ENCODE measurements around the gene DDR1.
A peak's percentile ranks its signal among the peaks of the same experiment; 100 is the strongest.
"Not testable (repeated sequence)": the region's sequence is repeated elsewhere in the genome, so short reads cannot be mapped to it uniquely, and the experiment has no call there.

DDR1 gene

GRCh38 chr6:30910473-30910872 is 26.2 kb downstream of the DDR1 start:
- H3K9ac ChIP-seq (ENCODE audit: low read length in 2 of 2), result not testable (repeated sequence)

GRCh38 chr6:30912746-30913520 is 28.6 kb downstream of the DDR1 start:
- H3K36me3 ChIP-seq (ENCODE audit: control insufficient read depth in 2 of 2, insufficient read depth in 2 of 2, low read length in 2 of 2), result peaks cover 13 to 31% of the 10 kb centered on the region in 2 donors
- H3K27me3 ChIP-seq (ENCODE audit: control insufficient read depth in 1 of 2, insufficient read depth in 2 of 2, low read length in 2 of 2), result no peaks in the 10 kb centered on the region
- no peaks in the 10 kb centered on the region for H3K9me3 ChIP-seq (ENCODE audit: control insufficient read depth in 2 of 2, low read length in 2 of 2)
- no peak overlapping the region for H3K9ac ChIP-seq (ENCODE audit: low read length in 2 of 2)
- no peak overlapping the region for H3K4me3 ChIP-seq (ENCODE audit: low read length in 2 of 2)
- peaks cover 39% of the 10 kb centered on the region for H3K4me1 ChIP-seq (ENCODE audit: control insufficient read depth, insufficient read depth, low read length)
- peak overlapping the region; percentile 93 for H3K27ac ChIP-seq (ENCODE audit: low read length)

More at GRCh38 chr6:30910473-30910872, 26.2 kb downstream of the DDR1 start:
- not testable (repeated sequence) for H3K27ac ChIP-seq (ENCODE audit: low read length); H3K4me3 ChIP-seq (ENCODE audit: low read length in 2 of 2); H3K27me3 ChIP-seq (ENCODE audit: control insufficient read depth in 1 of 2, insufficient read depth in 2 of 2, low read length in 2 of 2); H3K9me3 ChIP-seq (ENCODE audit: control insufficient read depth in 2 of 2, low read length in 2 of 2)
- peaks cover 13 to 25% of the 10 kb centered on the region in 2 donors for H3K36me3 ChIP-seq (ENCODE audit: control insufficient read depth in 2 of 2, insufficient read depth in 2 of 2, low read length in 2 of 2)
- peaks cover 32% of the 10 kb centered on the region for H3K4me1 ChIP-seq (ENCODE audit: control insufficient read depth, insufficient read depth, low read length)

- H3K36me3 ChIP-seq (ENCODE audit: control insufficient read depth in 2 of 2, insufficient read depth in 2 of 2, low read length in 2 of 2), result peaks cover 14 to 33% of the 10 kb centered on the region in 2 donors
- H3K4me1 ChIP-seq (ENCODE audit: control insufficient read depth, insufficient read depth, low read length), result peaks cover 35% of the 10 kb centered on the region
- H3K27ac ChIP-seq (ENCODE audit: low read length), result peak overlapping the region; percentile 93
Observed at GRCh38 chr6:30913721-30914075, 29.4 kb downstream of the DDR1 start.

GRCh38 chr6:30914076-30914853 is 29.9 kb downstream of the DDR1 start, which contains the start of gene VARS2:
TSS of gene VARS2 (plus strand) at chr6:30914238. CDS start at chr6:30914837, 599 bp downstream.
- H3K9me3 ChIP-seq (ENCODE audit: control insufficient read depth in 2 of 2, low read length in 2 of 2), result no peaks in the 10 kb centered on the region
- H3K27me3 ChIP-seq (ENCODE audit: control insufficient read depth in 1 of 2, insufficient read depth in 2 of 2, low read length in 2 of 2), result no peaks in the 10 kb centered on the region
- peak within 1 kb of the TSS; percentile 94 to 95 for H3K9ac ChIP-seq (ENCODE audit: low read length in 2 of 2)
- H3K4me1 ChIP-seq (ENCODE audit: control insufficient read depth, insufficient read depth, low read length), result peaks cover 30% of the 10 kb centered on the region
- H3K4me3 ChIP-seq (ENCODE audit: low read length in 2 of 2), result peak within 1 kb of the TSS; percentile 76 to 80
- H3K36me3 ChIP-seq (ENCODE audit: control insufficient read depth in 2 of 2, insufficient read depth in 2 of 2, low read length in 2 of 2), result peaks cover 16 to 33% of the 10 kb centered on the region in 2 donors
- peak within 1 kb of the TSS; percentile 93 for H3K27ac ChIP-seq (ENCODE audit: low read length)

More at GRCh38 chr6:30913721-30914075, 29.4 kb downstream of the DDR1 start:
- Histone ChIP-seq H3K9me3 (ENCODE audit: control insufficient read depth in 2 of 2, low read length in 2 of 2) (no peaks in the 10 kb centered on the region), H3K27me3 (ENCODE audit: control insufficient read depth in 1 of 2, insufficient read depth in 2 of 2, low read length in 2 of 2) (no peaks in the 10 kb centered on the region), H3K9ac (ENCODE audit: low read length in 2 of 2) (peak overlapping the region; percentile 55 to 67), H3K4me3 (ENCODE audit: low read length in 2 of 2) (peak overlapping the region; percentile 34 to 80)

GRCh38 chr6:30914854-30915590 is 30.7 kb downstream of the DDR1 start:
- H3K9me3 ChIP-seq (ENCODE audit: control insufficient read depth in 2 of 2, low read length in 2 of 2), result no peaks in the 10 kb centered on the region
- peak overlapping the region; percentile 94 to 95 for H3K9ac ChIP-seq (ENCODE audit: low read length in 2 of 2)
- H3K27ac ChIP-seq (ENCODE audit: low read length), result peak overlapping the region; percentile 93
- H3K36me3 ChIP-seq (ENCODE audit: control insufficient read depth in 2 of 2, insufficient read depth in 2 of 2, low read length in 2 of 2), result peaks cover 22 to 36% of the 10 kb centered on the region in 2 donors
- peak overlapping the region; percentile 76 to 80 for H3K4me3 ChIP-seq (ENCODE audit: low read length in 2 of 2)
- H3K27me3 ChIP-seq (ENCODE audit: control insufficient read depth in 1 of 2, insufficient read depth in 2 of 2, low read length in 2 of 2), result no peaks in the 10 kb centered on the region
- H3K4me1 ChIP-seq (ENCODE audit: control insufficient read depth, insufficient read depth, low read length), result peaks cover 26% of the 10 kb centered on the region

GRCh38 chr6:30915591-30915946 is 31.2 kb downstream of the DDR1 start:
- Histone ChIP-seq H3K4me1 (ENCODE audit: control insufficient read depth, insufficient read depth, low read length) (peaks cover 26% of the 10 kb centered on the region), H3K9me3 (ENCODE audit: control insufficient read depth in 2 of 2, low read length in 2 of 2) (no peaks in the 10 kb centered on the region), H3K27me3 (ENCODE audit: control insufficient read depth in 1 of 2, insufficient read depth in 2 of 2, low read length in 2 of 2) (no peaks in the 10 kb centered on the region), H3K27ac (ENCODE audit: low read length) (peak overlapping the region; percentile 93), H3K36me3 (ENCODE audit: control insufficient read depth in 2 of 2, insufficient read depth in 2 of 2, low read length in 2 of 2) (peaks cover 26 to 38% of the 10 kb centered on the region in 2 donors), H3K9ac (ENCODE audit: low read length in 2 of 2) (peak overlapping the region; percentile 94 to 95), H3K4me3 (ENCODE audit: low read length in 2 of 2) (peak overlapping the region in 1 of 2 donors; percentile 12)

- peaks cover 26 to 36% of the 10 kb centered on the region in 2 donors for H3K36me3 ChIP-seq (ENCODE audit: control insufficient read depth in 2 of 2, insufficient read depth in 2 of 2, low read length in 2 of 2)
- no peak overlapping the region for H3K9ac ChIP-seq (ENCODE audit: low read length in 2 of 2)
- H3K27ac ChIP-seq (ENCODE audit: low read length), result no peak overlapping the region
- no peak overlapping the region for H3K4me3 ChIP-seq (ENCODE audit: low read length in 2 of 2)
- no peaks in the 10 kb centered on the region for H3K9me3 ChIP-seq (ENCODE audit: control insufficient read depth in 2 of 2, low read length in 2 of 2)
- peaks cover 26% of the 10 kb centered on the region for H3K4me1 ChIP-seq (ENCODE audit: control insufficient read depth, insufficient read depth, low read length)
- H3K27me3 ChIP-seq (ENCODE audit: control insufficient read depth in 1 of 2, insufficient read depth in 2 of 2, low read length in 2 of 2), result no peaks in the 10 kb centered on the region
Observed at GRCh38 chr6:30917041-30917440, 32.7 kb downstream of the DDR1 start.

- Histone ChIP-seq H3K9me3 (ENCODE audit: control insufficient read depth in 2 of 2, low read length in 2 of 2) (no peaks in the 10 kb centered on the region), H3K9ac (ENCODE audit: low read length in 2 of 2) (no peak overlapping the region), H3K4me1 (ENCODE audit: control insufficient read depth, insufficient read depth, low read length) (peaks cover 26% of the 10 kb centered on the region), H3K36me3 (ENCODE audit: control insufficient read depth in 2 of 2, insufficient read depth in 2 of 2, low read length in 2 of 2) (peaks cover 23 to 37% of the 10 kb centered on the region in 2 donors), H3K27me3 (ENCODE audit: control insufficient read depth in 1 of 2, insufficient read depth in 2 of 2, low read length in 2 of 2) (no peaks in the 10 kb centered on the region), H3K4me3 (ENCODE audit: low read length in 2 of 2) (no peak overlapping the region), H3K27ac (ENCODE audit: low read length) (no peak overlapping the region)
Observed at GRCh38 chr6:30917487-30917886, 33.2 kb downstream of the DDR1 start.

- H3K9ac ChIP-seq (ENCODE audit: low read length in 2 of 2), result no peak overlapping the region
- no peak overlapping the region for H3K27ac ChIP-seq (ENCODE audit: low read length)
- H3K36me3 ChIP-seq (ENCODE audit: control insufficient read depth in 2 of 2, insufficient read depth in 2 of 2, low read length in 2 of 2), result peaks cover 30 to 46% of the 10 kb centered on the region in 2 donors
Observed at GRCh38 chr6:30918670-30919069, 34.4 kb downstream of the DDR1 start.

GRCh38 chr6:30922447-30922852 is 38.1 kb downstream of the DDR1 start:
- Histone ChIP-seq H3K27me3 (ENCODE audit: control insufficient read depth in 1 of 2, insufficient read depth in 2 of 2, low read length in 2 of 2) (no peaks in the 10 kb centered on the region), H3K4me3 (ENCODE audit: low read length in 2 of 2) (no peak overlapping the region), H3K27ac (ENCODE audit: low read length) (no peak overlapping the region), H3K4me1 (ENCODE audit: control insufficient read depth, insufficient read depth, low read length) (no peaks in the 10 kb centered on the region), H3K36me3 (ENCODE audit: control insufficient read depth in 2 of 2, insufficient read depth in 2 of 2, low read length in 2 of 2) (peaks cover 45 to 56% of the 10 kb centered on the region in 2 donors), H3K9ac (ENCODE audit: low read length in 2 of 2) (no peak overlapping the region), H3K9me3 (ENCODE audit: control insufficient read depth in 2 of 2, low read length in 2 of 2) (no peaks in the 10 kb centered on the region)

More at GRCh38 chr6:30918670-30919069, 34.4 kb downstream of the DDR1 start:
- Histone ChIP-seq H3K4me1 (ENCODE audit: control insufficient read depth, insufficient read depth, low read length) (peaks cover 21% of the 10 kb centered on the region), H3K4me3 (ENCODE audit: low read length in 2 of 2) (no peak overlapping the region), H3K27me3 (ENCODE audit: control insufficient read depth in 1 of 2, insufficient read depth in 2 of 2, low read length in 2 of 2) (no peaks in the 10 kb centered on the region), H3K9me3 (ENCODE audit: control insufficient read depth in 2 of 2, low read length in 2 of 2) (no peaks in the 10 kb centered on the region)

Data from stomach smooth muscle (tissue), 2 donors.